Stimulated activated CD4-positive, alpha-beta T cell treated with anti-CD3 and anti-CD28 coated beads, Interleukin-2, amount 100 ng/mL, for 48 hours (primary cell): ENCODE data around the gene MED15.
A peak's percentile ranks its signal among the peaks of the same experiment; 100 is the strongest.
"Not testable (repeated sequence)": the region's sequence is repeated elsewhere in the genome, so short reads cannot be mapped to it uniquely, and the experiment has no call there.

Experiments used
- DNase-seq, 2 donors: peaks; one replicate each; pipeline ENCODE4 v3.0.0-alpha.2; 2020

Gene MED15

GRCh38 chr22:20607157-20607907, 99.9 kb downstream of the MED15 start:
- no peak for DNase-seq

GRCh38 chr22:20610243-20610686, 102.9 kb downstream of the MED15 start:
- no peak for DNase-seq

GRCh38 chr22:20610757-20611156, 103.3 kb downstream of the MED15 start:
- DNase-seq, result no peak

GRCh38 chr22:20611418-20611817, 104.0 kb downstream of the MED15 start:
- no peak for DNase-seq

- DNase-seq, result no peak
These were observed 105.9 kb downstream of the MED15 start for GRCh38 chr22:20613301-20613700.

- DNase-seq, result no peak
These were observed 107.6 kb downstream of the MED15 start for GRCh38 chr22:20615021-20615420.

- DNase-seq, result no peak
These were observed 108.4 kb downstream of the MED15 start for GRCh38 chr22:20615533-20616450.

- DNase-seq, result no peak
These were observed 109.1 kb downstream of the MED15 start for GRCh38 chr22:20616451-20617043.

- DNase-seq, result no peak
These were observed 111.1 kb downstream of the MED15 start for GRCh38 chr22:20618488-20618887.

- no peak for DNase-seq
These were observed 111.9 kb downstream of the MED15 start for GRCh38 chr22:20619045-20619892.

- DNase-seq, result not testable (repeated sequence)
These were observed 112.4 kb downstream of the MED15 start for GRCh38 chr22:20619893-20620194.

- DNase-seq, result no peak
These were observed 113.8 kb downstream of the MED15 start for GRCh38 chr22:20621162-20621561.

- no peak for DNase-seq
These were observed 115.4 kb downstream of the MED15 start for GRCh38 chr22:20622650-20623339.

- peak; percentile 49 to 56 for DNase-seq
These were observed 116.8 kb downstream of the MED15 start for GRCh38 chr22:20624161-20624616.

GRCh38 chr22:20625270-20625669, 117.9 kb downstream of the MED15 start:
- DNase-seq, result no peak

- DNase-seq, result no peak
These were observed 119.4 kb downstream of the MED15 start for GRCh38 chr22:20626811-20627210.

- DNase-seq, result no peak
These were observed 120.0 kb downstream of the MED15 start for GRCh38 chr22:20627432-20627831.

- DNase-seq, result no peak
These were observed 120.9 kb downstream of the MED15 start for GRCh38 chr22:20628081-20628939.

- no peak for DNase-seq
These were observed 122.0 kb downstream of the MED15 start for GRCh38 chr22:20629401-20629800.

- DNase-seq, result no peak
These were observed 123.6 kb downstream of the MED15 start for GRCh38 chr22:20630873-20631617.
